HepG2 (cell line): Measurements from ENCODE around the gene RNF40. TPM values are rescaled to one million over a fixed set of nuclear protein-coding genes. Genes with fewer than 3 reads are reported as not detected.

ENCODE experiments used
- ATAC-seq: fragments of 200-7000 bp; cut with Tn5 transposase; 3 replicates; pipeline ENCODE4 v1.9.1; 2020; ENCODE audit warnings: mild to moderate bottlenecking, moderate library complexity
- BruUV-seq: library from RNA; stranded (reverse); fragments of 400-500 nt; replicated peaks from 2 replicates; lab custom pipeline; 2021; lab: Mats Ljungman, UMichigan
- CTCF ChIA-PET: fragments of 300-600 bp; formaldehyde crosslinking; extraction: SDS; loops from one replicate; lab custom pipeline; 2021; ENCODE audit warnings: low total read pairs, inconsistent platforms, low intra/inter-chr PET ratio; lab: Yijun Ruan, JAX
- POLR2A ChIA-PET: fragments of 350-600 bp; sonication (Branson Sonifier 250); formaldehyde crosslinking; loops from one replicate; lab custom pipeline; 2020; ENCODE audit warnings: antibody characterized with exemption, inconsistent platforms; lab: Yijun Ruan, JAX
- DNase-seq: peaks from one replicate; pipeline ENCODE4 v3.0.0-alpha.2; 2015; ENCODE audit warnings: low spot score
- FAIRE-seq: peaks from 3 replicates; lab custom pipeline; 2011; peaks lifted over from hg19 to GRCh38; lab: Jason Lieb, UNC
- H2AFZ ChIP-seq: one replicate; pipeline ENCODE4 v1.6.1; 2011; ENCODE audit warnings: low read length, inconsistent platforms
- H3K27ac ChIP-seq: fragments of 300-600 bp; 3 replicates; pipeline ENCODE4 v1.8.0; 2011; ENCODE audit warnings: mixed run types, mild to moderate bottlenecking, mixed read lengths, low read length, inconsistent platforms; ENCODE audit not compliant: insufficient read depth; ENCODE audit errors: extremely low read length
- H3K27me3 ChIP-seq, 2 experiments: fragments of 200-600 bp in 1 of 2; 2 replicates in 1 of 2; 3 replicates in 1 of 2; pipeline versions ENCODE4 v1.6.0 to v1.8.0; 2011; ENCODE audit warnings: low read length in 2 of 2, mild to moderate bottlenecking in 2 of 2, moderate library complexity in 2 of 2, inconsistent platforms in 1 of 2; ENCODE audit not compliant: insufficient read depth in 2 of 2, control insufficient read depth in 1 of 2
- H3K36me3 ChIP-seq, 2 experiments: fragments of 200-600 bp in 1 of 2; replicated peaks in 1 of 2; 2 replicates in 1 of 2; 3 replicates in 1 of 2; pipeline versions ENCODE4 v1.5.1 to v1.8.0; 2011; ENCODE audit warnings: low read length in 2 of 2, inconsistent platforms in 1 of 2; ENCODE audit not compliant: insufficient read depth in 2 of 2, control insufficient read depth in 1 of 2
- H3K4me1 ChIP-seq: 2 replicates; pipeline ENCODE4 v1.5.1; 2012; ENCODE audit warnings: low read length, inconsistent platforms; ENCODE audit not compliant: insufficient read depth
- H3K4me2 ChIP-seq: 2 replicates; pipeline ENCODE4 v1.6.0; 2011; ENCODE audit warnings: low read depth, low read length, inconsistent platforms
- H3K4me3 ChIP-seq, 3 experiments: fragments of 200-600 bp in 1 of 3; sonication (generic), shearing (Covaris generic) in 1 of 3; replicated peaks in 1 of 3; 2 replicates each; pipeline ENCODE4 v1.5.1; 2011 to 2016; ENCODE audit warnings: low read length in 3 of 3, inconsistent platforms in 2 of 3, low read depth in 2 of 3, mild to moderate bottlenecking in 2 of 3, control low read depth in 1 of 3, mixed read lengths in 1 of 3; ENCODE audit not compliant: insufficient read depth in 1 of 3
- H3K79me2 ChIP-seq: one replicate; pipeline ENCODE4 v1.6.1; 2011; ENCODE audit warnings: low read length, inconsistent platforms; ENCODE audit not compliant: insufficient read depth
- H3K9ac ChIP-seq: 2 replicates; pipeline ENCODE4 v1.6.0; 2011; ENCODE audit warnings: mild to moderate bottlenecking, low read depth, low read length, inconsistent platforms; ENCODE audit not compliant: insufficient read depth
- H3K9me3 ChIP-seq: 2 replicates; pipeline ENCODE4 v1.5.1; 2012; ENCODE audit warnings: mild to moderate bottlenecking, low read length
- H4K20me1 ChIP-seq: 2 replicates; pipeline ENCODE4 v1.6.0; 2011; ENCODE audit warnings: inconsistent platforms, mild to moderate bottlenecking, low read length, moderate library complexity; ENCODE audit not compliant: insufficient read depth
- GABPB1 ChIP-seq: IDR thresholded peaks from 2 replicates; pipeline ENCODE4 v1.6.1; 2016; ENCODE audit warnings: mild to moderate bottlenecking, missing genetic modification reagents, moderate library complexity, missing compliant biosample characterization
- HIVEP1 ChIP-seq: sonication (generic); formaldehyde crosslinking; IDR thresholded peaks from 2 replicates; pipeline ENCODE4 v1.4.0; 2020; ENCODE audit warnings: mild to moderate bottlenecking, missing genetic modification reagents
- MTA3 ChIP-seq: sonication (generic); formaldehyde crosslinking; IDR thresholded peaks from 2 replicates; pipeline ENCODE4 v1.4.0; 2020; ENCODE audit warnings: missing genetic modification reagents
- NBN ChIP-seq: fragments of 450-650 bp; conservative IDR thresholded peaks from 2 replicates; pipeline ENCODE4 v1.6.1; 2017
- PHF8 ChIP-seq: sonication (generic); formaldehyde crosslinking; IDR thresholded peaks from 2 replicates; pipeline ENCODE4 v1.5.0; 2020; ENCODE audit warnings: missing genetic modification reagents
- SP4 ChIP-seq: sonication (generic); formaldehyde crosslinking; IDR thresholded peaks from 2 replicates; pipeline ENCODE4 v1.8.1; 2023; ENCODE audit warnings: mild to moderate bottlenecking, missing genetic modification reagents
- TBL1XR1 ChIP-seq: fragments of 150-350 bp; IDR thresholded peaks from 2 replicates; pipeline ENCODE4 v1.6.1; 2014; ENCODE audit warnings: borderline replicate concordance, low read length; ENCODE audit not compliant: partially characterized antibody
- TBX2 ChIP-seq: sonication (generic); formaldehyde crosslinking; IDR thresholded peaks from 2 replicates; pipeline ENCODE4 v1.5.0; 2020; ENCODE audit warnings: missing genetic modification reagents, mild to moderate bottlenecking, borderline replicate concordance
- ZBTB38 ChIP-seq: sonication (generic); formaldehyde crosslinking; IDR thresholded peaks from 2 replicates; pipeline ENCODE4 v1.5.1; 2020; ENCODE audit warnings: mild to moderate bottlenecking, missing genetic modification reagents
- ZC3H13 ChIP-seq: sonication (generic); formaldehyde crosslinking; IDR thresholded peaks from 2 replicates; pipeline ENCODE4 v1.8.1; 2023; ENCODE audit warnings: mild to moderate bottlenecking, missing genetic modification reagents, moderate library complexity
- ZFP91 ChIP-seq: sonication (generic); formaldehyde crosslinking; IDR thresholded peaks from 2 replicates; pipeline ENCODE4 v1.9.0; 2022; ENCODE audit warnings: missing genetic modification reagents, mild to moderate bottlenecking, borderline replicate concordance
- ZNF550 ChIP-seq: sonication (generic); formaldehyde crosslinking; IDR thresholded peaks from 2 replicates; pipeline ENCODE4 v1.4.0; 2020; ENCODE audit warnings: mild to moderate bottlenecking, missing genetic modification reagents, borderline replicate concordance
- ZSCAN30 ChIP-seq: sonication (generic); formaldehyde crosslinking; IDR thresholded peaks from 2 replicates; pipeline ENCODE4 v1.5.0; 2020; ENCODE audit warnings: mild to moderate bottlenecking, missing genetic modification reagents
- WGBS: methylation state at CpG from one replicate; pipeline ENCODE4 v1.1.6; 2017; ENCODE audit warnings: low lambda C conversion rate; 5-methylcytosine and 5-hydroxymethylcytosine counted together
- in situ Hi-C: cut with HindIII; loops from 2 replicates; pipeline ENCODE4 v1.10.0; 2017; ENCODE audit warnings: low pct_unique_long_range_greater_than_20kb; ENCODE audit not compliant: extremely low pct_ligation_motif_present
- intact Hi-C: fragments of 100-400 bp; cut with micrococcal nuclease; formaldehyde crosslinking; loops from one replicate; pipeline ENCODE4 v1.10.0; 2022; ENCODE audit not compliant: unreplicated experiment
- polyA plus RNA-seq, 8 experiments: library from polyadenylated mRNA; depleted of rRNA in 3 of 8; stranded (reverse) in 7 of 8; unstranded in 1 of 8; fragments of >200 nt; fragmentation: Illumina TruSeq in 4 of 8; extraction: Trizol in 4 of 8; gene quantifications; 2 replicates each; pipeline versions ENCODE4 v1.2.1 to v1.2.3, GENCODE V29; 2011 to 2016; ENCODE audit warnings: low read depth in 4 of 8, missing spikeins in 1 of 8, mixed read lengths in 1 of 8; ENCODE audit not compliant: insufficient read depth in 1 of 8
- total RNA-seq, 5 experiments: library from RNA; depleted of rRNA; stranded (reverse); fragments of >200 nt; fragmentation: Illumina TruSeq; extraction: Trizol; gene quantifications; 2 replicates each; pipeline ENCODE4 v1.2.3, GENCODE V29; 2016; ENCODE audit warnings: low read depth in 1 of 5
- TF ChIP-seq, protein P1 (sequence below): sonication (generic); formaldehyde crosslinking; IDR thresholded peaks from 2 replicates; pipeline ENCODE4 v1.5.1; 2020; ENCODE audit warnings: mild to moderate bottlenecking, missing genetic modification reagents, borderline replicate concordance
- TF ChIP-seq, protein P2 (sequence below): sonication (generic); formaldehyde crosslinking; IDR thresholded peaks from 2 replicates; pipeline ENCODE4 v1.4.0; 2020; ENCODE audit warnings: mild to moderate bottlenecking, missing genetic modification reagents
- TF ChIP-seq, protein P3 (sequence below): IDR thresholded peaks from 2 replicates; pipeline ENCODE4 v1.4.0; 2020; ENCODE audit warnings: mild to moderate bottlenecking, missing genetic modification reagents

The RNF40 gene
- total and polyA plus RNA-seq, 2 of the 13 experiments (the other 11 are each of a cell fraction or from before 2014, with no cell fraction given), result 84.0 to 85.6 TPM

- ATAC-seq (peak; percentile 20; the same call in 2 of the 3 replicates), DNase-seq (no peak), FAIRE-seq (no peak)
- Histone ChIP-seq H3K4me1 (peaks cover 47% of the 10 kb centered on the region), H3K27me3 (0 out of 5 replicates have a peak, but pooled peaks cover 0 to 1% of the 10 kb centered on the region in 2 experiments), H3K4me3 (no peak overlapping the region), H3K79me2 (no peaks in the 10 kb centered on the region), H3K4me2 (peak overlapping the region; percentile 17), H4K20me1 (no peaks in the 10 kb centered on the region), H3K9ac (no peak overlapping the region), H3K36me3 (no peaks in the 10 kb centered on the region), H3K9me3 (no peaks in the 10 kb centered on the region), H2AFZ (peak overlapping the region; percentile 7), H3K27ac (no peak overlapping the region)
- intact Hi-C loops, result no loop called here
- in situ Hi-C loops, result no loop called here
- CTCF ChIA-PET, result no interaction called here
- no TSS peak for BruUV-seq
- WGBS, result 56% methylated on average over 23 of the region's 34 CpGs
- POLR2A ChIA-PET, result no interaction called here
- TF ChIP-seq TBL1XR1 (no peak), PHF8 (CRISPR knock-in tag) (0 out of 2 replicates have a peak, but pooled peaks have one; percentile 12), HIVEP1 (CRISPR knock-in tag) (no peak), SP4 (CRISPR knock-in tag) (0 out of 2 replicates have a peak, but pooled peaks have one; percentile 10), NBN (no peak), ZFP91 (0 out of 2 replicates have a peak, but pooled peaks have one; percentile 33), TBX2 (CRISPR knock-in tag) (no peak), ZSCAN30 (CRISPR knock-in tag) (no peak), GABPB1 (peak; percentile 45; the same call in 1 of the 2 replicates), ZBTB38 (CRISPR knock-in tag) (0 out of 2 replicates have a peak, but pooled peaks have one; percentile 12), ZNF550 (0 out of 2 replicates have a peak, but pooled peaks have one; percentile 31), ZC3H13 (CRISPR knock-in tag) (no peak), MTA3 (CRISPR knock-in tag) (no peak)
- TF ChIP-seq, protein P1, sequence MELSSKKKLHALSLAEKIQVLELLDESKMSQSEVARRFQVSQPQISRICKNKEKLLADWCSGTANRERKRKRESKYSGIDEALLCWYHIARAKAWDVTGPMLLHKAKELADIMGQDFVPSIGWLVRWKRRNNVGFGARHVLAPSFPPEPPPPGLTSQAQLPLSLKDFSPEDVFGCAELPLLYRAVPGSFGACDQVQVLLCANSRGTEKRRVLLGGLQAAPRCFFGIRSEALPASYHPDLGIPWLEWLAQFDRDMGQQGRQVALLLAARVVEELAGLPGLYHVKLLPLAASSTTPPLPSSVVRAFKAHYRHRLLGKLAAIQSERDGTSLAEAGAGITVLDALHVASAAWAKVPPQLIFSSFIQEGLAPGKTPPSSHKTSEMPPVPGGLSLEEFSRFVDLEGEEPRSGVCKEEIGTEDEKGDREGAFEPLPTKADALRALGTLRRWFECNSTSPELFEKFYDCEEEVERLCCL (CRISPR knock-in tag), result no peak
- TF ChIP-seq, protein P2, sequence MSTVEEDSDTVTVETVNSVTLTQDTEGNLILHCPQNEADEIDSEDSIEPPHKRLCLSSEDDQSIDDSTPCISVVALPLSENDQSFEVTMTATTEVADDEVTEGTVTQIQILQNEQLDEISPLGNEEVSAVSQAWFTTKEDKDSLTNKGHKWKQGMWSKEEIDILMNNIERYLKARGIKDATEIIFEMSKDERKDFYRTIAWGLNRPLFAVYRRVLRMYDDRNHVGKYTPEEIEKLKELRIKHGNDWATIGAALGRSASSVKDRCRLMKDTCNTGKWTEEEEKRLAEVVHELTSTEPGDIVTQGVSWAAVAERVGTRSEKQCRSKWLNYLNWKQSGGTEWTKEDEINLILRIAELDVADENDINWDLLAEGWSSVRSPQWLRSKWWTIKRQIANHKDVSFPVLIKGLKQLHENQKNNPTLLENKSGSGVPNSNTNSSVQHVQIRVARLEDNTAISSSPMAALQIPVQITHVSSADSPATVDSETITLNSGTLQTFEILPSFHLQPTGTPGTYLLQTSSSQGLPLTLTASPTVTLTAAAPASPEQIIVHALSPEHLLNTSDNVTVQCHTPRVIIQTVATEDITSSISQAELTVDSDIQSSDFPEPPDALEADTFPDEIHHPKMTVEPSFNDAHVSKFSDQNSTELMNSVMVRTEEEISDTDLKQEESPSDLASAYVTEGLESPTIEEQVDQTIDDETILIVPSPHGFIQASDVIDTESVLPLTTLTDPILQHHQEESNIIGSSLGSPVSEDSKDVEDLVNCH (CRISPR knock-in tag), result no peak
- TF ChIP-seq, protein P3, sequence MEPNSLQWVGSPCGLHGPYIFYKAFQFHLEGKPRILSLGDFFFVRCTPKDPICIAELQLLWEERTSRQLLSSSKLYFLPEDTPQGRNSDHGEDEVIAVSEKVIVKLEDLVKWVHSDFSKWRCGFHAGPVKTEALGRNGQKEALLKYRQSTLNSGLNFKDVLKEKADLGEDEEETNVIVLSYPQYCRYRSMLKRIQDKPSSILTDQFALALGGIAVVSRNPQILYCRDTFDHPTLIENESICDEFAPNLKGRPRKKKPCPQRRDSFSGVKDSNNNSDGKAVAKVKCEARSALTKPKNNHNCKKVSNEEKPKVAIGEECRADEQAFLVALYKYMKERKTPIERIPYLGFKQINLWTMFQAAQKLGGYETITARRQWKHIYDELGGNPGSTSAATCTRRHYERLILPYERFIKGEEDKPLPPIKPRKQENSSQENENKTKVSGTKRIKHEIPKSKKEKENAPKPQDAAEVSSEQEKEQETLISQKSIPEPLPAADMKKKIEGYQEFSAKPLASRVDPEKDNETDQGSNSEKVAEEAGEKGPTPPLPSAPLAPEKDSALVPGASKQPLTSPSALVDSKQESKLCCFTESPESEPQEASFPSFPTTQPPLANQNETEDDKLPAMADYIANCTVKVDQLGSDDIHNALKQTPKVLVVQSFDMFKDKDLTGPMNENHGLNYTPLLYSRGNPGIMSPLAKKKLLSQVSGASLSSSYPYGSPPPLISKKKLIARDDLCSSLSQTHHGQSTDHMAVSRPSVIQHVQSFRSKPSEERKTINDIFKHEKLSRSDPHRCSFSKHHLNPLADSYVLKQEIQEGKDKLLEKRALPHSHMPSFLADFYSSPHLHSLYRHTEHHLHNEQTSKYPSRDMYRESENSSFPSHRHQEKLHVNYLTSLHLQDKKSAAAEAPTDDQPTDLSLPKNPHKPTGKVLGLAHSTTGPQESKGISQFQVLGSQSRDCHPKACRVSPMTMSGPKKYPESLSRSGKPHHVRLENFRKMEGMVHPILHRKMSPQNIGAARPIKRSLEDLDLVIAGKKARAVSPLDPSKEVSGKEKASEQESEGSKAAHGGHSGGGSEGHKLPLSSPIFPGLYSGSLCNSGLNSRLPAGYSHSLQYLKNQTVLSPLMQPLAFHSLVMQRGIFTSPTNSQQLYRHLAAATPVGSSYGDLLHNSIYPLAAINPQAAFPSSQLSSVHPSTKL (CRISPR knock-in tag), result no peak
Measured at GRCh38 chr16:30820952-30821421, 58.9 kb downstream of the RNF40 start.
